PC-9 (cell line): ENCODE results near the gene A4GNT. TPM values are rescaled to one million over a fixed set of nuclear protein-coding genes. Genes with fewer than 3 reads are reported as not detected.

ENCODE experiments used
- BruUV-seq: library from RNA; stranded (reverse); fragments of 400-500 nt; replicated peaks from 2 replicates; lab custom pipeline; 2021; lab: Mats Ljungman, UMichigan
- CTCF ChIA-PET: fragments of 300-600 bp; sonication (Branson Sonifier 250); formaldehyde crosslinking; loops from one replicate; lab custom pipeline; 2022; ENCODE audit warnings: antibody characterized with exemption; lab: Charles Lee
- POLR2A ChIA-PET: fragments of 300-600 bp; sonication (Branson Sonifier 250); formaldehyde crosslinking; loops from one replicate; lab custom pipeline; 2022; ENCODE audit warnings: antibody characterized with exemption; ENCODE audit not compliant: unreplicated experiment; lab: Charles Lee
- DNase-seq, 2 experiments: peaks; one replicate each; pipeline versions ENCODE4 v3.0.0 to v3.0.0-alpha.2; 2015 to 2022; ENCODE audit warnings: mixed read lengths in 1 of 2
- H2AFZ ChIP-seq: fragments of 200-600 bp; sonication (generic); 2 replicates; pipeline ENCODE4 v1.8.1; 2017; ENCODE audit warnings: antibody characterized with exemption
- H3F3A ChIP-seq: fragments of 200-600 bp; sonication (generic); 2 replicates; pipeline ENCODE4 v1.8.1; 2017; ENCODE audit warnings: antibody characterized with exemption, mild to moderate bottlenecking, low read depth; ENCODE audit not compliant: insufficient read depth
- H3K27ac ChIP-seq: fragments of 200-600 bp; sonication (generic); 2 replicates; pipeline ENCODE4 v1.6.1; 2016; ENCODE audit warnings: mixed run types
- H3K27me3 ChIP-seq: fragments of 200-600 bp; sonication (generic); 2 replicates; pipeline ENCODE4 v1.6.1; 2016; ENCODE audit warnings: low read depth, mixed run types; ENCODE audit not compliant: insufficient read depth
- H3K36me3 ChIP-seq: fragments of 200-600 bp; sonication (generic); 2 replicates; pipeline ENCODE4 v1.6.1; 2016; ENCODE audit warnings: low read depth, mixed run types
- H3K4me1 ChIP-seq: fragments of 200-600 bp; sonication (generic); replicated peaks from 2 replicates; pipeline ENCODE4 v1.6.1; 2016; ENCODE audit warnings: mixed run types; ENCODE audit not compliant: insufficient read depth
- H3K4me2 ChIP-seq: fragments of 200-600 bp; sonication (generic); 2 replicates; pipeline ENCODE4 v1.6.1; 2017; ENCODE audit warnings: mixed run types
- H3K4me3 ChIP-seq: fragments of 200-600 bp; sonication (generic); 2 replicates; pipeline ENCODE4 v1.6.1; 2016; ENCODE audit warnings: mixed run types
- H3K79me2 ChIP-seq: fragments of 200-600 bp; sonication (generic); 2 replicates; pipeline ENCODE4 v1.6.1; 2017; ENCODE audit warnings: low read depth, mixed run types
- H3K9me2 ChIP-seq: fragments of 200-600 bp; sonication (generic); 2 replicates; pipeline ENCODE4 v1.8.1; 2017; ENCODE audit warnings: mild to moderate bottlenecking; ENCODE audit not compliant: insufficient read depth
- H3K9me3 ChIP-seq: fragments of 200-600 bp; sonication (generic); 2 replicates; pipeline ENCODE4 v1.8.1; 2016; ENCODE audit warnings: low read depth; ENCODE audit not compliant: insufficient read depth
- H4K20me1 ChIP-seq: fragments of 200-600 bp; sonication (generic); 2 replicates; pipeline ENCODE4 v1.8.1; 2017; ENCODE audit not compliant: insufficient read depth
- EZH2 ChIP-seq: fragments of 200-600 bp; sonication (generic); IDR thresholded peaks from 2 replicates; pipeline ENCODE4 v1.8.0; 2017; ENCODE audit warnings: antibody characterized with exemption, low read depth
- intact Hi-C: fragments of 100-400 bp; cut with micrococcal nuclease; formaldehyde crosslinking; loops from one replicate; pipeline ENCODE4 v1.10.0; 2022; ENCODE audit not compliant: unreplicated experiment
- total RNA-seq: library from RNA; stranded (reverse); gene quantifications from 2 replicates; pipeline ENCODE4 v1.2.3, GENCODE V29; 2021
- TF ChIP-seq, protein P1 (sequence below): fragments of 200-600 bp; sonication (generic); conservative IDR thresholded peaks from 2 replicates; pipeline ENCODE4 v1.6.1; 2017; ENCODE audit warnings: mixed run types, antibody characterized with exemption, mild to moderate bottlenecking, moderate library complexity

The A4GNT gene
- total RNA-seq, 1 experiment from 2014 or later = not detected

GRCh38 chr3:138099417-138099816 lies 32.8 kb downstream of the A4GNT start:
- Histone ChIP-seq H3K36me3 (no peaks in the 10 kb centered on the region), H3K27me3 (no peaks in the 10 kb centered on the region), H3K4me2 (peak overlapping the region; percentile 41), H3K4me1 (peaks cover 38% of the 10 kb centered on the region), H3F3A (peaks cover 6% of the 10 kb centered on the region; the same call in 1 of the 2 replicates), H3K4me3 (no peak overlapping the region), H4K20me1 (no peaks in the 10 kb centered on the region), H3K27ac (peak overlapping the region; percentile 49), H3K9me3 (no peaks in the 10 kb centered on the region), H3K9me2 (no peaks in the 10 kb centered on the region), H2AFZ (peak overlapping the region; percentile 16; the same call in 1 of the 2 replicates), H3K79me2 (no peaks in the 10 kb centered on the region)
- CTCF ChIA-PET = no interaction called here
- BruUV-seq = no TSS peak
- DNase-seq = no peak
- intact Hi-C loops = no loop called here
- POLR2A ChIA-PET = no interaction called here
- TF ChIP-seq, protein P1, sequence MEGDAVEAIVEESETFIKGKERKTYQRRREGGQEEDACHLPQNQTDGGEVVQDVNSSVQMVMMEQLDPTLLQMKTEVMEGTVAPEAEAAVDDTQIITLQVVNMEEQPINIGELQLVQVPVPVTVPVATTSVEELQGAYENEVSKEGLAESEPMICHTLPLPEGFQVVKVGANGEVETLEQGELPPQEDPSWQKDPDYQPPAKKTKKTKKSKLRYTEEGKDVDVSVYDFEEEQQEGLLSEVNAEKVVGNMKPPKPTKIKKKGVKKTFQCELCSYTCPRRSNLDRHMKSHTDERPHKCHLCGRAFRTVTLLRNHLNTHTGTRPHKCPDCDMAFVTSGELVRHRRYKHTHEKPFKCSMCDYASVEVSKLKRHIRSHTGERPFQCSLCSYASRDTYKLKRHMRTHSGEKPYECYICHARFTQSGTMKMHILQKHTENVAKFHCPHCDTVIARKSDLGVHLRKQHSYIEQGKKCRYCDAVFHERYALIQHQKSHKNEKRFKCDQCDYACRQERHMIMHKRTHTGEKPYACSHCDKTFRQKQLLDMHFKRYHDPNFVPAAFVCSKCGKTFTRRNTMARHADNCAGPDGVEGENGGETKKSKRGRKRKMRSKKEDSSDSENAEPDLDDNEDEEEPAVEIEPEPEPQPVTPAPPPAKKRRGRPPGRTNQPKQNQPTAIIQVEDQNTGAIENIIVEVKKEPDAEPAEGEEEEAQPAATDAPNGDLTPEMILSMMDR = no peak
- no peak for TF ChIP-seq EZH2

GRCh38 chr3:138097192-138098172 lies 34.7 kb downstream of the A4GNT start:
- Histone ChIP-seq H4K20me1 (no peaks in the 10 kb centered on the region), H3K9me3 (no peaks in the 10 kb centered on the region), H3K27me3 (no peaks in the 10 kb centered on the region), H3K4me2 (peak overlapping the region; percentile 66), H3K79me2 (no peaks in the 10 kb centered on the region), H3K36me3 (no peaks in the 10 kb centered on the region), H3K4me3 (0 out of 2 replicates have a peak overlapping the region, but pooled peaks have one; percentile 26), H3F3A (peaks cover 6% of the 10 kb centered on the region; the same call in 1 of the 2 replicates), H3K4me1 (peaks cover 40% of the 10 kb centered on the region), H2AFZ (peak overlapping the region; percentile 52; the same call in 1 of the 2 replicates), H3K9me2 (no peaks in the 10 kb centered on the region), H3K27ac (peak overlapping the region; percentile 17; the same call in 1 of the 2 replicates)
- intact Hi-C loops = no loop called here
- no peak for TF ChIP-seq EZH2
- TF ChIP-seq, protein P1 = peak; percentile 56; the same call in 1 of the 2 replicates
- DNase-seq = peak in 1 of 2 experiments; percentile 73
- no TSS peak for BruUV-seq
- ChIA-PET POLR2A (no interaction called here), CTCF (interaction anchor here (0.8 to 1.0 kb wide), 2 partner anchors 15 to 28 kb away, joined by 3 read pairs; no protein-coding TSS in a partner anchor)

GRCh38 chr3:138093721-138094120 lies 38.5 kb downstream of the A4GNT start:
- Histone ChIP-seq H3K36me3 (no peaks in the 10 kb centered on the region), H4K20me1 (no peaks in the 10 kb centered on the region), H3K9me3 (no peaks in the 10 kb centered on the region), H3K4me2 (no peak overlapping the region), H3F3A (peaks cover 8% of the 10 kb centered on the region; the same call in 1 of the 2 replicates), H3K27me3 (no peaks in the 10 kb centered on the region), H3K4me3 (no peak overlapping the region), H3K4me1 (peaks cover 49% of the 10 kb centered on the region), H3K27ac (no peak overlapping the region), H3K79me2 (no peaks in the 10 kb centered on the region), H3K9me2 (no peaks in the 10 kb centered on the region), H2AFZ (no peak overlapping the region)
- no peak for DNase-seq
- ChIA-PET CTCF (no interaction called here), POLR2A (no interaction called here)
- intact Hi-C loops = no loop called here
- TF ChIP-seq, protein P1 = no peak
- no peak for TF ChIP-seq EZH2
- no TSS peak for BruUV-seq
